Hepatocyte (in vitro differentiated cells): ENCODE results near the gene PACRG. TPM values are rescaled to one million over a fixed set of nuclear protein-coding genes. Genes with fewer than 3 reads are reported as not detected.

ENCODE experiments used
- DNase-seq: peaks from one replicate; pipeline ENCODE4 v3.0.0-alpha.2; 2016; ENCODE audit warnings: low spot score
- H2AFZ ChIP-seq: fragments of 200-600 bp; sonication (generic); 2 replicates; pipeline ENCODE4 v1.6.0; 2016; ENCODE audit warnings: antibody characterized with exemption, mild to moderate bottlenecking
- H3K27ac ChIP-seq: fragments of 200-600 bp; sonication (generic); 2 replicates; pipeline ENCODE4 v1.5.1; 2016; ENCODE audit warnings: mild to moderate bottlenecking
- H3K27me3 ChIP-seq: fragments of 200-600 bp; sonication (generic); 2 replicates; pipeline ENCODE4 v1.6.1; 2016
- H3K36me3 ChIP-seq: fragments of 200-600 bp; sonication (generic); replicated peaks from 2 replicates; pipeline ENCODE4 v1.5.1; 2016; ENCODE audit warnings: low read depth; ENCODE audit not compliant: insufficient read depth
- H3K4me1 ChIP-seq: fragments of 200-600 bp; sonication (generic); 2 replicates; pipeline ENCODE4 v1.5.1; 2016; ENCODE audit warnings: mild to moderate bottlenecking, moderate library complexity; ENCODE audit not compliant: insufficient read depth
- H3K4me2 ChIP-seq: fragments of 200-600 bp; sonication (generic); 2 replicates; pipeline ENCODE4 v1.6.0; 2016
- H3K4me3 ChIP-seq: fragments of 200-600 bp; sonication (generic); 2 replicates; pipeline ENCODE4 v1.5.1; 2016; ENCODE audit warnings: mild to moderate bottlenecking
- H3K79me2 ChIP-seq: fragments of 200-600 bp; sonication (generic); 2 replicates; pipeline ENCODE4 v1.6.0; 2017; ENCODE audit warnings: mild to moderate bottlenecking
- H3K9me2 ChIP-seq: fragments of 200-600 bp; sonication (generic); replicated peaks from 2 replicates; pipeline ENCODE4 v1.6.0; 2017; ENCODE audit warnings: mild to moderate bottlenecking; ENCODE audit not compliant: insufficient read depth
- H3K9me3 ChIP-seq: fragments of 200-600 bp; sonication (generic); 2 replicates; pipeline ENCODE4 v1.5.1; 2016; ENCODE audit warnings: low read depth, mild to moderate bottlenecking
- H4K20me1 ChIP-seq: fragments of 200-600 bp; sonication (generic); 2 replicates; pipeline ENCODE4 v1.6.0; 2016; ENCODE audit warnings: mild to moderate bottlenecking; ENCODE audit not compliant: insufficient read depth, poor library complexity, severe bottlenecking
- CTCF ChIP-seq: fragments of 200-600 bp; sonication (generic); IDR thresholded peaks from 2 replicates; pipeline ENCODE4 v1.5.1; 2016; ENCODE audit warnings: antibody characterized with exemption, mild to moderate bottlenecking; ENCODE audit not compliant: poor library complexity
- EZH2 ChIP-seq: fragments of 200-600 bp; sonication (generic); IDR thresholded peaks from 2 replicates; pipeline ENCODE4 v1.6.1; 2016; ENCODE audit warnings: antibody characterized with exemption, mild to moderate bottlenecking, borderline replicate concordance
- EZH2phosphoT487 ChIP-seq: fragments of 200-600 bp; sonication (generic); IDR thresholded peaks from one replicate; pipeline ENCODE4 v1.6.1; 2018; ENCODE audit warnings: antibody characterized with exemption, mild to moderate bottlenecking, low read depth, moderate library complexity; ENCODE audit not compliant: unreplicated experiment, severe bottlenecking
- WGBS: methylation state at CpG from one replicate; pipeline ENCODE4 v1.1.6; 2016; ENCODE audit warnings: low lambda C conversion rate; ENCODE audit errors: missing lambda C conversion rate; 5-methylcytosine and 5-hydroxymethylcytosine counted together
- polyA plus RNA-seq: library from polyadenylated mRNA; unstranded; fragments of >200 nt; fragmentation: Nextera tagmentation; extraction: Ambion mirVana; gene quantifications from 2 replicates; pipeline ENCODE4 v1.2.1, GENCODE V29; 2016
- total RNA-seq: library from RNA; depleted of rRNA; stranded (reverse); fragments of >200 nt; gene quantifications from 2 replicates; pipeline ENCODE4 v1.2.3, GENCODE V29; 2014

The PACRG gene
- total and polyA plus RNA-seq, 2 experiments from 2014 or later = 0.91 to 2.6 TPM

GRCh38 chr6:163183806-163184205, 456.0 kb downstream of the PACRG start:
- 86% methylated on average over 3 of the region's 3 CpGs for WGBS
- Histone ChIP-seq H3K9me3 (no peaks in the 10 kb centered on the region), H3K4me3 (no peak overlapping the region), H3K4me1 (no peaks in the 10 kb centered on the region), H3K27ac (no peak overlapping the region), H3K36me3 (no peaks in the 10 kb centered on the region), H3K27me3 (no peaks in the 10 kb centered on the region), H3K9me2 (no peaks in the 10 kb centered on the region), H4K20me1 (no peaks in the 10 kb centered on the region), H2AFZ (no peak overlapping the region), H3K79me2 (no peaks in the 10 kb centered on the region), H3K4me2 (no peak overlapping the region)
- DNase-seq = no peak
- TF ChIP-seq EZH2 = no peak
- TF ChIP-seq EZH2phosphoT487 = no peak
- TF ChIP-seq CTCF = no peak

GRCh38 chr6:163185744-163186143, 458.0 kb downstream of the PACRG start:
- no peak for DNase-seq
- no peaks in the 10 kb centered on the region for H3K27me3 ChIP-seq
- no peak overlapping the region for H3K27ac ChIP-seq
- no peak overlapping the region for H3K4me2 ChIP-seq
- no peaks in the 10 kb centered on the region for H3K9me3 ChIP-seq
- no peak overlapping the region for H3K4me3 ChIP-seq
- TF ChIP-seq CTCF (no peak), EZH2 (no peak), EZH2phosphoT487 (no peak)
- H3K4me1 ChIP-seq = no peaks in the 10 kb centered on the region
- no peaks in the 10 kb centered on the region for H3K9me2 ChIP-seq
- no peaks in the 10 kb centered on the region for H3K79me2 ChIP-seq
- WGBS = 64% methylated on average over 4 of the region's 4 CpGs
- no peaks in the 10 kb centered on the region for H4K20me1 ChIP-seq
- H3K36me3 ChIP-seq = no peaks in the 10 kb centered on the region
- no peak overlapping the region for H2AFZ ChIP-seq

GRCh38 chr6:163186527-163186926, 458.8 kb downstream of the PACRG start:
- H3K9me2 ChIP-seq = no peaks in the 10 kb centered on the region
- no peaks in the 10 kb centered on the region for H3K27me3 ChIP-seq
- no peaks in the 10 kb centered on the region for H3K79me2 ChIP-seq
- no peak overlapping the region for H3K27ac ChIP-seq
- H3K36me3 ChIP-seq = no peaks in the 10 kb centered on the region
- DNase-seq = no peak
- no peak overlapping the region for H2AFZ ChIP-seq
- H3K4me3 ChIP-seq = no peak overlapping the region
- H3K4me1 ChIP-seq = no peaks in the 10 kb centered on the region
- 95% methylated on average over 14 of the region's 14 CpGs for WGBS
- no peaks in the 10 kb centered on the region for H3K9me3 ChIP-seq
- TF ChIP-seq EZH2phosphoT487 = no peak
- no peak for TF ChIP-seq CTCF
- no peak for TF ChIP-seq EZH2
- no peak overlapping the region for H3K4me2 ChIP-seq
- H4K20me1 ChIP-seq = no peaks in the 10 kb centered on the region

GRCh38 chr6:163187201-163187600, 459.4 kb downstream of the PACRG start:
- DNase-seq = no peak
- no peaks in the 10 kb centered on the region for H4K20me1 ChIP-seq
- no peak overlapping the region for H3K4me3 ChIP-seq
- H3K4me1 ChIP-seq = no peaks in the 10 kb centered on the region
- H3K27me3 ChIP-seq = no peaks in the 10 kb centered on the region
- no peak overlapping the region for H3K27ac ChIP-seq
- H3K9me3 ChIP-seq = no peaks in the 10 kb centered on the region
- H2AFZ ChIP-seq = no peak overlapping the region
- H3K9me2 ChIP-seq = no peaks in the 10 kb centered on the region
- no peaks in the 10 kb centered on the region for H3K36me3 ChIP-seq
- 97% methylated on average over 17 of the region's 17 CpGs for WGBS
- H3K79me2 ChIP-seq = no peaks in the 10 kb centered on the region
- H3K4me2 ChIP-seq = no peak overlapping the region
- TF ChIP-seq CTCF (no peak), EZH2 (no peak)
